22Rv1 (cell line): ENCODE measurements around the gene NOL9.

ENCODE experiments used
- ZFX ChIP-seq: fragments of 450-650 bp; IDR thresholded peaks from 2 replicates; pipeline ENCODE4 v1.6.1; 2017; ENCODE audit warnings: antibody characterized with exemption, borderline replicate concordance
- TF ChIP-seq, protein P1 (sequence below): fragments of 450-650 bp; IDR thresholded peaks from 2 replicates; pipeline ENCODE4 v1.5.1; 2017; ENCODE audit warnings: mild to moderate bottlenecking

DNA sequence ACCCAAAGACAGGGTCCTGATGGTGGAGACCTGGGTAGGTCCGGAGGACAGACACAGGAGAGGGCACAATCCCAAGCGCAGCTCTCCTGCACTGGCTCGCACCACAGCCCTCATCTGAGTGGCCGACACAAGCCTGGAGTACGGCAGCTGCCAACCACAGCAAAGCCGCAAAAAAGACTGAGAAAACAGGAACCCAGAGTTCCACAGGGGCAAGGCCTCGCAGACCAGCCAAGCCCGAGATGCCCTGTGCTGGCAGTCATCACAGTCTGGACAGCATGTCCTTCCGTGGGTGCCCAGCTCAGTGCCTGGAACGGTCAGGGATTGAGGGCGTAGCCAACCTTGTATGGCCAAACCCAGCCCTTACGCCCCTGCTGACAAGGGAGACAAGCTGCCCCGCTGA is 36.9 kb upstream of the NOL9 start:
- TF ChIP-seq, protein P1, sequence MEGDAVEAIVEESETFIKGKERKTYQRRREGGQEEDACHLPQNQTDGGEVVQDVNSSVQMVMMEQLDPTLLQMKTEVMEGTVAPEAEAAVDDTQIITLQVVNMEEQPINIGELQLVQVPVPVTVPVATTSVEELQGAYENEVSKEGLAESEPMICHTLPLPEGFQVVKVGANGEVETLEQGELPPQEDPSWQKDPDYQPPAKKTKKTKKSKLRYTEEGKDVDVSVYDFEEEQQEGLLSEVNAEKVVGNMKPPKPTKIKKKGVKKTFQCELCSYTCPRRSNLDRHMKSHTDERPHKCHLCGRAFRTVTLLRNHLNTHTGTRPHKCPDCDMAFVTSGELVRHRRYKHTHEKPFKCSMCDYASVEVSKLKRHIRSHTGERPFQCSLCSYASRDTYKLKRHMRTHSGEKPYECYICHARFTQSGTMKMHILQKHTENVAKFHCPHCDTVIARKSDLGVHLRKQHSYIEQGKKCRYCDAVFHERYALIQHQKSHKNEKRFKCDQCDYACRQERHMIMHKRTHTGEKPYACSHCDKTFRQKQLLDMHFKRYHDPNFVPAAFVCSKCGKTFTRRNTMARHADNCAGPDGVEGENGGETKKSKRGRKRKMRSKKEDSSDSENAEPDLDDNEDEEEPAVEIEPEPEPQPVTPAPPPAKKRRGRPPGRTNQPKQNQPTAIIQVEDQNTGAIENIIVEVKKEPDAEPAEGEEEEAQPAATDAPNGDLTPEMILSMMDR, result no peak
- TF ChIP-seq ZFX, result no peak
